ENCODE measurements around the gene RAPSN.
A peak's percentile ranks its signal among the peaks of the same experiment; 100 is the strongest.

The RAPSN gene

GRCh38 chr11:47391077-47391583 is 57.8 kb downstream of the RAPSN start:
- TF ChIP-seq CTCF (IDR thresholded peaks at IDR 0.05), result no peak
- no peaks in the 10 kb centered on the region for H3K36me3 Mint-ChIP-seq (ENCODE audit: low read depth)
- peaks cover 46% of the 10 kb centered on the region for H3K4me1 Mint-ChIP-seq
- H3K9me3 Mint-ChIP-seq, result no peaks in the 10 kb centered on the region
- H3K27ac Mint-ChIP-seq, result no peak overlapping the region
- no peak for DNase-seq
- H3K4me3 Mint-ChIP-seq, result no peak overlapping the region
- peaks cover 7% of the 10 kb centered on the region for H3K27me3 Mint-ChIP-seq (ENCODE audit: low read depth, poor library complexity)

DNA sequence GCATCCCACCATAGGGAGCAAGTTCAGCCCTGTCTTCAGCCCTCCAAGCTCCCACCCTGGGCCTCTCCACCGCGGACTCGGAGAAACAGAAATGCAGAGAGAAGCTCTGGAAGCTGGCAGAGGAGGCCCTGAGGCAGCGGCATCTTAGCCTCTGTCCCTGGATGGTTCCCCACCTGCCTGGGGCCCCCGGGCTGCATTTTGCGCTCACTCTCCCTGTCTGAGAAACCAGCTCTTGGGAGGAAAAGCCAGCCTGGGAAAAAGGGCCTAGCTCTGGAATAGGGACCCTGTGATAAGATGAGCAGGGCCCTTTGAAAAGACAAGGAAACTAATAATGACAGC is 58.5 kb downstream of the RAPSN start:
- no peak for TF ChIP-seq CTCF (IDR thresholded peaks at IDR 0.05)

DNA sequence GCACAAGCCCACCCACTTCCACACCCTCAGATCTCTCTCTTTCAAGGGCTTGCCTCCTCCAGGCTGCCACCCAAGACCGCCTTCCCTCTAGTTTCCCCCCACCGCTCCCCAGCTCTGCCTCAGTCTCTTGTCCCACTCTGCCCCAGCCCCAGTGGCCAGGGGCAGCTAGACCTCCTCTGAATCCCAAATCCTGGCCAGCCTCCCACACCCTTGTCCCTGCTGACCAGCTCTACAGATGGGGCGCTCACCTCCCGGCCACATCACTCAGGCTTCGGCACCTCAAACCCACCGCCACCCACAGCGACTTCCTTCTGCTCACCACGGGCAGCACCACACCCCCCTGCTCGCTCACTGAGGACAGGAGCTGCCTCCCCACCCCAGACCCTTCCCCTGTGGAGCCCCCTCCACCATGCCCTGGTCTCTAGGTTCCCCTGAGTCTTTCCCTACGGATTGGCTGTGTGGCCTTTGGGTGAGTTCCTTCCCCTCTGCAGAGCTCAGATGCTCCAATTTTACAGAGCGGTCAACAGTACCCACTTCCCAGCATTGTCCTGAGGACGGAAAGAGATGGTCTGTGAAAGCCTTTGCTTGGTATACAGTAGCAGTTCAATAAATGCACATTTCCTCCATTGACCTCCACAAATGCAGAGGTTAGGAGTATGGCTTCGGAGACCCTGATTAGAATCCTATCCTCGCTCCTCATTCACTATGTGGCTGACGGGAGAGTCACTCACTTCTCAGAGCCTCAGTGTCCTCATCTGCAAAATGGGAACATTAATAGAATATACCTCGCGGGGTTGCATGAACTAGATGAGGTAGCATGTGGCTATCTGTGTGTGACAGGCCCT is 59.1 kb downstream of the RAPSN start:
- Mint-ChIP-seq H3K4me1 (peaks cover 38% of the 10 kb centered on the region), H3K36me3 (ENCODE audit: low read depth) (no peaks in the 10 kb centered on the region), H3K4me3 (no peak overlapping the region), H3K27me3 (ENCODE audit: low read depth, poor library complexity) (peaks cover 7% of the 10 kb centered on the region), H3K9me3 (no peaks in the 10 kb centered on the region), H3K27ac (peak overlapping the region; percentile 77)
- no peak for TF ChIP-seq CTCF (IDR thresholded peaks at IDR 0.05)
- DNase-seq, result no peak

More for the DNA sequence above, 58.5 kb downstream of the RAPSN start:
- Mint-ChIP-seq H3K27me3 (ENCODE audit: low read depth, poor library complexity) (peaks cover 7% of the 10 kb centered on the region), H3K4me1 (peaks cover 41% of the 10 kb centered on the region), H3K9me3 (no peaks in the 10 kb centered on the region), H3K4me3 (no peak overlapping the region), H3K27ac (no peak overlapping the region), H3K36me3 (ENCODE audit: low read depth) (no peaks in the 10 kb centered on the region)
- no peak for DNase-seq

DNA sequence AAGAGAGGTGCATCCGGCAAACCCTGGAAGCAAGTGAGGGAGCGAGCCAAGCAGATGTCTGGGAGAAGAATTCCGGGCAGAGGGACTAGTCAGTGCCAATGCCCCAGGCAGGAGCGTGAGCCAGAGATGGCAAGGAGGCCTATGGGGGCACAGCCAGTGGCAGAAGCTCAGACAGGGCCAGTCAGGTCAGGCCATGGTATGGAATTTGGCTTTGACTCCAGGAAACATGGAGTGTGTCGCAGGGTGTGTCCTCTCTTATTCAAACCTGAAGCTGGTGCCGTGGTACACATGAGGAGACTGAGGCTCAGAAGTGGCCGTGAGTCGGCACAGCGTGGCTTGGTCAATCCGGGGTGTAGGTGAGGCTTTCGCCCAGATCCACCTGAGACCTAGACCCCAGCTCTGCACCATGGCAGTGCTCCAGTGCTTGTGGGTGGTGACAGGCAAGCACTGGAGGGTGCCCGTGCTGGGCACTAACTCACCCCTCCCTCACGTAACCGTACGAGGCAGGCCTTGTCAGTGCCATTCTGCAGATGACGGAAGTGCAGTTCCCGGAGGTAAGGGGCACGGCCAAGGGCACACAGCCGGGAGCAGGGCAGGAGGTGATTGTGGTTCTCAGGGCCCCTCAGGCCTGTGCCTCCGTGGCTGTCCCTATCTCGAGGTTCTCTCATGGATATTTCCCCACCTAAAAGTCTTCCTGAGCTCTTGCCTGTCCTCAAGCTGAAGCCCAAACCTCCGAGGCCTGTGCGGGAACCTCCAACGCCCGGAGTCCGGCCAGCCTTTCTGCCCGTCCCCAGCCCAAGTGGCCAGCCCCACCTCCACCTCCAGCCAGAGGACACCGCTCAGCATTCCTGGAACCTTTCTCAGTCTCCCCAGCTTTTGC is 60.0 kb downstream of the RAPSN start:
- H3K4me1 Mint-ChIP-seq, result peaks cover 32% of the 10 kb centered on the region
- H3K27ac Mint-ChIP-seq, result no peak overlapping the region
- no peak overlapping the region for H3K4me3 Mint-ChIP-seq
- no peaks in the 10 kb centered on the region for H3K9me3 Mint-ChIP-seq
- no peak for TF ChIP-seq CTCF (IDR thresholded peaks at IDR 0.05)
- no peak for DNase-seq
- H3K36me3 Mint-ChIP-seq (ENCODE audit: low read depth), result no peaks in the 10 kb centered on the region
- peaks cover 7% of the 10 kb centered on the region for H3K27me3 Mint-ChIP-seq (ENCODE audit: low read depth, poor library complexity)

DNA sequence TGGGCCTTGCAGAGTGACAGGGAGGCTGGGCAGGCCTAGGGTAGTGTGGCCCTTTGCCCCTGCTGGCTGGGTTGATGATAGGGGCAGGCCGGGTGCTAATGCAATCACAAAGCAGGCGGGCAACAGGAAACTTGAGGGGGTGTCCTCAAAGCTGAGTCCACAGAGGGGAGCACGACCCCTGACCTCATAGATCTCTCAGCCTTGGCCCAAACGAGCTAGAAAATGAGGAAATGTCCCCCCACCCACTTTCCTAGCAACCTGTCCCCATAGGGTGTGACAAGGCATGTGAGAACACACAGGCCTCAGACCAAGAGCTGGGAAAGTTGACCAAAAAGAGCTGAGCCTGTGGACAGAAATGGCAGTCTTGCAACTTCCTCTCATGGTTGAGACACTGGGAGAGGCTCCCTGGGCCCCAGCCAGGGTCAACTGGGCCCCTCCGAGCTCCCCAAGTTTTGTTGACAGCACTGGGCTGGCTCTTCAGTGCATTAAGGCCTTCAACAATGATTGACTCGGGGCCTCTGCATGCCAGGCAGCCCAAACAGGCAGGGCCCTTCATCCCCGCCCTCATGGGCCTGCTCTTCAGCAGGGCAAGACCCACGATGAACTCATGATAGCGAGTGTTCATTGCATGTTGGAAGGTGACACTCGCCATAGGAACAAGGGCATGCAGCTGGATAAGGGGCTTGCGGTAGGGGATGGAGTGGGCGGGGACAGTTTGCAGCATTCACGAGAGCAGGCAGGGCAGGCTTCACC is 60.8 kb downstream of the RAPSN start:
- Mint-ChIP-seq H3K27me3 (ENCODE audit: low read depth, poor library complexity) (peaks cover 8% of the 10 kb centered on the region), H3K36me3 (ENCODE audit: low read depth) (no peaks in the 10 kb centered on the region), H3K4me3 (no peak overlapping the region), H3K9me3 (peaks cover 4% of the 10 kb centered on the region), H3K27ac (no peak overlapping the region), H3K4me1 (peaks cover 30% of the 10 kb centered on the region)
- DNase-seq, result no peak
- TF ChIP-seq CTCF (IDR thresholded peaks at IDR 0.05), result no peak

All from nephron progenitor cell (in vitro differentiated cells).